Parathyroid adenoma (tissue), 2 donors: ENCODE data around the gene KATNIP.
A peak's percentile ranks its signal among the peaks of the same experiment; 100 is the strongest.

ENCODE experiments used
- H2AFZ ChIP-seq: fragments of 300-600 bp; sonication (generic); one replicate; pipeline ENCODE4 v1.7.0; 2017; ENCODE audit warnings: antibody characterized with exemption, mild to moderate bottlenecking
- H3K27ac ChIP-seq: fragments of 300-600 bp; sonication (generic); one replicate; pipeline ENCODE4 v1.7.0; 2017
- H3K27me3 ChIP-seq: fragments of 300-600 bp; sonication (generic); one replicate; pipeline ENCODE4 v1.7.0; 2017; ENCODE audit warnings: low read length; ENCODE audit not compliant: control insufficient read depth, insufficient read depth
- H3K36me3 ChIP-seq: fragments of 300-600 bp; sonication (generic); one replicate; pipeline ENCODE4 v1.7.0; 2017; ENCODE audit warnings: low read length; ENCODE audit not compliant: control insufficient read depth, insufficient read depth
- H3K4me1 ChIP-seq: fragments of 300-600 bp; sonication (generic); one replicate; pipeline ENCODE4 v1.7.0; 2017; ENCODE audit warnings: control low read depth
- H3K4me2 ChIP-seq: fragments of 300-600 bp; sonication (generic); one replicate; pipeline ENCODE4 v1.7.0; 2017; ENCODE audit warnings: low read length
- H3K4me3 ChIP-seq: fragments of 300-600 bp; sonication (generic); one replicate; pipeline ENCODE4 v1.7.0; 2017; ENCODE audit warnings: low read depth, low read length
- H3K79me2 ChIP-seq: fragments of 300-600 bp; sonication (generic); one replicate; pipeline ENCODE4 v1.7.0; 2017; ENCODE audit warnings: control low read depth
- H3K9ac ChIP-seq: fragments of 300-600 bp; sonication (generic); one replicate; pipeline ENCODE4 v1.7.0; 2017; ENCODE audit warnings: mild to moderate bottlenecking
- H3K9me3 ChIP-seq: fragments of 300-600 bp; sonication (generic); one replicate; pipeline ENCODE4 v1.7.0; 2017; ENCODE audit warnings: low read length; ENCODE audit not compliant: control insufficient read depth
- CTCF ChIP-seq: fragments of 300-600 bp; sonication (generic); IDR thresholded peaks from one replicate; pipeline ENCODE4 v1.7.0; 2017; ENCODE audit warnings: antibody characterized with exemption, mild to moderate bottlenecking
- donor health status: primary hyperparathyroidism.

The KATNIP gene

GRCh38 chr16:27549746-27550581 is at the start of gene KATNIP, which contains the start of gene GTF3C1:
TSS of gene KATNIP (plus strand) at chr16:27550144. CDS start at chr16:27550171, 27 bp downstream.
TSS of gene GTF3C1 (minus strand) at chr16:27549913. CDS start at chr16:27549890, 23 bp downstream.
- Histone ChIP-seq H3K27ac (peak within 1 kb of the TSS; percentile 78), H3K79me2 (peaks cover 31% of the 10 kb centered on the region), H3K36me3 (no peaks in the 10 kb centered on the region), H3K9me3 (no peaks in the 10 kb centered on the region), H3K27me3 (no peaks in the 10 kb centered on the region), H3K4me1 (peaks cover 10% of the 10 kb centered on the region), H2AFZ (peak within 1 kb of the TSS; percentile 93), H3K9ac (peak within 1 kb of the TSS; percentile 70), H3K4me2 (peak within 1 kb of the TSS; percentile 80), H3K4me3 (peak within 1 kb of the TSS; percentile 92)
- TF ChIP-seq CTCF, result no peak

DNA sequence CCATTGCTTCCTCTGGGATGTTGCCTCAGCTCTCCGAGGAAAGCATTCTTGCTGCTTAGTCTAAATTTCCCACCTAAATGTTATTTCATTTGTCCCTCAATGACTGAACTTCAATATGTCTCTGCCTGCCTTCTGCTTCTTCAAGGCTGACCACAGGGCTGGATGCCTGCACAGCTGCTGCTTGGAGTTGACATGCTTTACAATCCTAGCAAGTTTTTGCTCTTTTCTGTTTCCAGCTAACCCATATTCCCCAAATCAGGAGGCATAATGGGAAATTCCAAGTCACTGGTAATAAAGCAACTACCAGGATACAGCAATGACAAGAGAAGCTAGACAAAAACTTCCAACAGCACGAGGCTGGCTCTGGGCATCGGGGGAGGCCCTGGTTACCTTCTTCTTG is 49.1 kb upstream of the KATNIP start:
- Histone ChIP-seq H3K4me1 (no peaks in the 10 kb centered on the region), H3K4me2 (no peak overlapping the region), H3K27ac (no peak overlapping the region), H2AFZ (no peak overlapping the region), H3K27me3 (no peaks in the 10 kb centered on the region), H3K36me3 (no peaks in the 10 kb centered on the region), H3K4me3 (no peak overlapping the region), H3K9ac (no peak overlapping the region), H3K9me3 (no peaks in the 10 kb centered on the region), H3K79me2 (no peaks in the 10 kb centered on the region)
- no peak for TF ChIP-seq CTCF

GRCh38 chr16:27503662-27504061 is 46.3 kb upstream of the KATNIP start:
- no peaks in the 10 kb centered on the region for H3K9me3 ChIP-seq
- H3K36me3 ChIP-seq, result no peaks in the 10 kb centered on the region
- no peak overlapping the region for H3K27ac ChIP-seq
- TF ChIP-seq CTCF, result no peak
- no peaks in the 10 kb centered on the region for H3K27me3 ChIP-seq
- no peak overlapping the region for H2AFZ ChIP-seq
- no peak overlapping the region for H3K4me3 ChIP-seq
- peaks cover 3% of the 10 kb centered on the region for H3K4me1 ChIP-seq
- H3K9ac ChIP-seq, result no peak overlapping the region
- no peaks in the 10 kb centered on the region for H3K79me2 ChIP-seq
- H3K4me2 ChIP-seq, result no peak overlapping the region

DNA sequence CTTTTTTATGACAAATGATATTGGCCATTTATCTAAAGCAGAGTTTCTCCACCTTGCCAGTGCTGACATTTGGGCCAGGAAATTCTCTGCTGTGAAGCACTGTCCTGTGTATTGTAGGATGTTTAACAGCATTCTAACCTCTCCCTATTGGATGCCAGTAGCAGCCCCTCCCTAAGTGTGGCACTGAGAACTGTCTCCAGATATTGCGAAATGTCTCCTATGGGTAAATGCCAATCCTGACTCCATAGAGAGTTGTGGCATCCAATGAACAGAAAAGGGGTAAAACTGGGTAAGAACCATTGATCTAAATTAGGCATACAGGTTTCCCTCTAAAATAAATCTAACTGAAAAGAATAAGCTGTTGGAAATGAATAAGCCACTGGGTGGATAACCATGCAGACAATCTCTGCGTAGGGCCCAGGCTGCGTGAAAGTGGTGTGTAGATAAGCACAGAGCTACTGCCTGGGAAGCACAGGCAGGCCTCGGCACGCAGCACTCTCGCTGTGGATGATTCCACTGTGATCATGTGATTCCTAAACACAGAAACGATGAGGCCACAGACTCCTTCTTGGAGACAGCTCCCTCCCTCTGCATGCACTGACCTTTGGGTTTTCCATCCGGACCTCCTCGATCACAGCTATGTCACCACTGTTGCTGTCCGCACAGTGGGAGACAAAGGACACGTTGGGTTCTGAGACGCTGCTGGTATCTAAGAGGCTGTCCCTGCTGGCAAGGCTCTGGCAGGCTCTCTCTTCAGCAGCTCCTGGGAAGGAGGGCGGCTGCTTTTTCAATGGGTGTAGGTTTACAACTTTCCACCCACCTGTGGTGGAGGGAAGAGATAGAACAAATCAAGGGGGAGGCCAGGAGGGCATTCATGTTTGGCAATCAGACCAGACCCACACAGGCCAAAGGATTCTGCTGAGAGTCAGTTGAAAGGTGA is 44.4 kb upstream of the KATNIP start:
- H3K4me3 ChIP-seq, result no peak overlapping the region
- H2AFZ ChIP-seq, result no peak overlapping the region
- no peaks in the 10 kb centered on the region for H3K9me3 ChIP-seq
- H3K27me3 ChIP-seq, result no peaks in the 10 kb centered on the region
- no peak overlapping the region for H3K9ac ChIP-seq
- no peak overlapping the region for H3K4me2 ChIP-seq
- no peak for TF ChIP-seq CTCF
- H3K27ac ChIP-seq, result no peak overlapping the region
- no peaks in the 10 kb centered on the region for H3K79me2 ChIP-seq
- H3K36me3 ChIP-seq, result no peaks in the 10 kb centered on the region
- peaks cover 3% of the 10 kb centered on the region for H3K4me1 ChIP-seq
